Endothelial cell of umbilical vein (primary cell): ENCODE results near the gene ARID1B. TPM values are rescaled to one million over a fixed set of nuclear protein-coding genes. Genes with fewer than 3 reads are reported as not detected.

ENCODE experiments used
- BruUV-seq: library from RNA; stranded (reverse); fragments of 400-500 nt; replicated peaks from 2 replicates; lab custom pipeline; 2021; lab: Mats Ljungman, UMichigan
- CTCF ChIA-PET: fragments of 300-600, 350-600 bp; sonication (Branson Sonifier 250); formaldehyde crosslinking; loops from one replicate; lab custom pipeline; 2021; ENCODE audit warnings: antibody characterized with exemption, inconsistent platforms; lab: Charles Lee
- POLR2A ChIA-PET: fragments of 300-600, 350-600 bp; sonication (Branson Sonifier 250); formaldehyde crosslinking; loops from one replicate; lab custom pipeline; 2021; ENCODE audit warnings: antibody characterized with exemption, inconsistent platforms; lab: Charles Lee
- DNase-seq: peaks from one replicate; pipeline ENCODE4 v3.0.0-alpha.2; 2011; ENCODE audit warnings: low read depth, low spot score
- FAIRE-seq: peaks from 2 replicates; lab custom pipeline; 2011; peaks lifted over from hg19 to GRCh38; lab: Jason Lieb, UNC
- H2AFZ ChIP-seq: 2 replicates; pipeline ENCODE4 v1.6.0; 2012; ENCODE audit warnings: low read depth, low read length, control low read depth, inconsistent platforms
- H3K27ac ChIP-seq: 2 replicates; pipeline ENCODE4 v1.5.1; 2011; ENCODE audit warnings: low read depth, mild to moderate bottlenecking, control low read depth, low read length, moderate library complexity; ENCODE audit not compliant: insufficient read depth
- H3K27me3 ChIP-seq, 2 experiments: 2 replicates each; pipeline versions ENCODE4 v1.6.0 to v1.6.1; 2011; ENCODE audit warnings: low read length in 2 of 2, mixed read lengths in 1 of 2; ENCODE audit not compliant: control insufficient read depth in 2 of 2, insufficient read depth in 2 of 2
- H3K36me3 ChIP-seq, 2 experiments: 2 replicates in 1 of 2; 3 replicates in 1 of 2; pipeline ENCODE4 v1.5.1; 2011; ENCODE audit warnings: low read length in 2 of 2, mild to moderate bottlenecking in 1 of 2, moderate library complexity in 1 of 2; ENCODE audit not compliant: control insufficient read depth in 2 of 2, insufficient read depth in 2 of 2; ENCODE audit errors: extremely low read depth in 1 of 2
- H3K4me1 ChIP-seq: 3 replicates; pipeline ENCODE4 v1.5.1; 2011; ENCODE audit warnings: mild to moderate bottlenecking, low read length; ENCODE audit not compliant: control insufficient read depth, insufficient read depth; ENCODE audit errors: extremely low read depth
- H3K4me2 ChIP-seq: 2 replicates; pipeline ENCODE4 v1.6.1; 2011; ENCODE audit warnings: low read length, control low read depth, mixed read lengths; ENCODE audit not compliant: insufficient read depth
- H3K4me3 ChIP-seq, 3 experiments: fragments of 200-600 bp in 1 of 3; sonication (generic), shearing (Covaris generic) in 1 of 3; replicated peaks in 1 of 3; 2 replicates each; pipeline ENCODE4 v1.5.1; 2011 to 2016; ENCODE audit warnings: control low read depth in 3 of 3, low read length in 3 of 3, mild to moderate bottlenecking in 2 of 3, inconsistent platforms in 1 of 3, low read depth in 1 of 3, moderate library complexity in 1 of 3; ENCODE audit not compliant: insufficient read depth in 1 of 3
- H3K79me2 ChIP-seq: 2 replicates; pipeline ENCODE4 v1.6.0; 2012; ENCODE audit warnings: low read length, inconsistent platforms; ENCODE audit not compliant: control insufficient read depth, insufficient read depth
- H3K9ac ChIP-seq: replicated peaks from 2 replicates; pipeline ENCODE3; 2011; ENCODE audit warnings: low read length, control low read depth; ENCODE audit not compliant: insufficient read depth; ENCODE audit errors: extremely low read depth
- H3K9me1 ChIP-seq: replicated peaks from 3 replicates; pipeline ENCODE4 v1.6.0; 2011; ENCODE audit warnings: mild to moderate bottlenecking, low read length; ENCODE audit not compliant: control insufficient read depth, insufficient read depth; ENCODE audit errors: extremely low read depth
- H3K9me3 ChIP-seq: replicated peaks from 2 replicates; pipeline ENCODE4 v1.5.1; 2012; ENCODE audit warnings: low read length, inconsistent platforms; ENCODE audit not compliant: control insufficient read depth, insufficient read depth
- H4K20me1 ChIP-seq: replicated peaks from 2 replicates; pipeline ENCODE3; 2011; ENCODE audit warnings: mild to moderate bottlenecking, low read length; ENCODE audit not compliant: control insufficient read depth, insufficient read depth; ENCODE audit errors: extremely low read depth
- EZH2 ChIP-seq: IDR thresholded peaks from 2 replicates; pipeline ENCODE4 v1.6.1; 2012; ENCODE audit warnings: borderline replicate concordance, low read depth, mild to moderate bottlenecking, moderate library complexity, low read length, inconsistent platforms; ENCODE audit not compliant: severe bottlenecking
- FOS ChIP-seq: IDR thresholded peaks from 2 replicates; pipeline ENCODE4 v1.6.1; 2011; ENCODE audit warnings: mild to moderate bottlenecking, low read length, moderate library complexity, borderline replicate concordance; ENCODE audit not compliant: insufficient read depth
- GATA2 ChIP-seq: IDR thresholded peaks from 2 replicates; pipeline ENCODE4 v1.7.0; 2011; ENCODE audit warnings: low read depth, mild to moderate bottlenecking, moderate library complexity, mixed read lengths, low read length; ENCODE audit not compliant: insufficient read length, insufficient read depth
- JUN ChIP-seq: IDR thresholded peaks from 2 replicates; pipeline ENCODE4 v1.6.1; 2011; ENCODE audit warnings: borderline replicate concordance, low read depth; ENCODE audit not compliant: insufficient read length, insufficient read depth
- MAX ChIP-seq: IDR thresholded peaks from 2 replicates; pipeline ENCODE4 v1.6.1; 2011; ENCODE audit not compliant: insufficient read depth, insufficient read length
- MYC ChIP-seq: IDR thresholded peaks from one replicate; pipeline ENCODE4 v1.6.1; 2011; ENCODE audit warnings: mild to moderate bottlenecking, low read depth, low read length
- POLR2A ChIP-seq: IDR thresholded peaks from 2 replicates; pipeline ENCODE4 v1.6.1; 2012; ENCODE audit warnings: low read depth, mild to moderate bottlenecking, control low read depth, low read length
- POLR2AphosphoS5 ChIP-seq: IDR thresholded peaks from 2 replicates; pipeline ENCODE4 v1.6.1; 2012; ENCODE audit warnings: low read depth, mild to moderate bottlenecking, control low read depth, low read length, moderate library complexity; ENCODE audit not compliant: insufficient read depth
- dilution Hi-C: fragments of 300-500 bp; cut with MboI; formaldehyde crosslinking; loops from one replicate; pipeline ENCODE4 v1.15.0; 2019; ENCODE audit warnings: low sequenced_read_pairs; ENCODE audit not compliant: extremely low pct_ligation_motif_present
- intact Hi-C: fragments of 100-400 bp; cut with micrococcal nuclease; formaldehyde crosslinking; loops from one replicate; pipeline ENCODE4 v1.10.0; 2022
- polyA plus RNA-seq, 4 experiments: library from polyadenylated mRNA; depleted of rRNA in 3 of 4; stranded (reverse) in 3 of 4; unstranded in 1 of 4; fragments of >200 nt; gene quantifications; 2 replicates each; pipeline versions ENCODE4 v1.2.1 to v1.2.3, GENCODE V29; 2011 to 2012; ENCODE audit warnings: missing spikeins in 1 of 4
- total RNA-seq: library from RNA; stranded (reverse); gene quantifications from 2 replicates; pipeline ENCODE4 v1.2.3, GENCODE V29; 2021
- TF ChIP-seq, protein P1 (sequence below), 2 donors: IDR thresholded peaks; 1 replicate in 1 of 2; 2 replicates in 1 of 2; pipeline ENCODE4 v1.5.1; 2011; ENCODE audit warnings: low read length in 2 of 2, mild to moderate bottlenecking in 2 of 2, moderate library complexity in 2 of 2, control low read depth in 1 of 2, inconsistent platforms in 1 of 2, low read depth in 1 of 2; ENCODE audit not compliant: insufficient read depth in 1 of 2; ENCODE audit errors: extremely low read depth in 1 of 2

ARID1B gene
- total and polyA plus RNA-seq, 2 donors (not counting 3 experiments of a cell fraction or from before 2014, with no cell fraction given): 21.8 to 89.5 TPM

DNA sequence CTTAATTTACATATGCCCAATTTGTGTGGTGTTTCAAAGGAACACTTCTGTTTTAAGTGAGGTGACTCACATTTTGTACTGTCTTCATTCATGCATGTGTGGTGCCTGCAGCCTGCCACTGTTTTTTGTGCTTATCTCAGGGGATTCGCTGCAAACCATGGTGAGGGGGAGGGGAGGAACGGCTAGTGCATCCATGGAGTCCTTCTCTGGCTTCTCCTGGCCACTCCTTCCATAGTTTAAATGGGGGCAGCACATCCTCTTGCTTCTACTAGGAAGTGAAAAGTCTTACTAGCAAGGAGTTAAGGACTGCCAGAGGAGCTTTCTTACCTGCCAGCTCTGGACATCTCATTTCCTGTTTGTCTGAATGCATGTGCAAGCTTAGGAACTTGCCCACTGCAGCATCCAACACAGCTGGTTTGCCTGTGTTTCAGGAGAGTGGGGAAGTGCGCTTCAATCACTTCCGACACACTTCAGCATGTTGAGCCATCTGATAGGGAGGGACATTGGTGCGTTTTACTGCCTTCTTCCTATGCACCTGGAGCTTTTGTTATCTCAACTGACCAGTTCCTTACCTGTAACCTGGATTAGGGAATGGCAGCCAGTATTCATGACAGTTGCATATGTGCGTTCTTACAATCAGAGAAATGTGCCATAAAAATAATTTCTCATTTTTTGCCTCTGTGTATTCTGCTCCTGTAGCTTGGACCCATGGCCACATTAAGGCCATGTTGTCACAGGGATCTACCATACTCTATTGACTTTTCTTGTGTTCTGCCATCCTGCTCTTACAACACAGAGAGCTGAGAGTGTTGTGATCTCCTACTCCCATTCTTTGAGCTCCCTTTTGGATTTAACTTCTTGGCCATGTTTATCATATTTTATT is 211.3 kb downstream of the ARID1B start:
- H4K20me1 ChIP-seq: peaks cover 15% of the 10 kb centered on the region
- H3K36me3 ChIP-seq: no peaks in the 10 kb centered on the region
- intact Hi-C loops: no loop called here
- BruUV-seq: no TSS peak
- H3K4me2 ChIP-seq: no peak overlapping the region
- H3K4me3 ChIP-seq: no peak overlapping the region
- no peaks in the 10 kb centered on the region for H3K27me3 ChIP-seq
- CTCF ChIA-PET: interaction anchor here (0.6 to 2.1 kb wide), 4 partner anchors 12 to 34 kb away, joined by 3 to 5 read pairs (median 4); no protein-coding TSS in a partner anchor
- H3K79me2 ChIP-seq: peaks cover 59% of the 10 kb centered on the region
- no peaks in the 10 kb centered on the region for H3K9me3 ChIP-seq
- no peak overlapping the region for H3K9ac ChIP-seq
- DNase-seq (no peak), FAIRE-seq (peak; percentile 55)
- dilution Hi-C loops: no loop called here
- H3K27ac ChIP-seq: no peak overlapping the region
- H3K4me1 ChIP-seq: peaks cover 3% of the 10 kb centered on the region
- POLR2A ChIA-PET: no interaction called here
- no peak for TF ChIP-seq MYC
- no peak for TF ChIP-seq GATA2
- TF ChIP-seq MAX: no peak
- no peak for TF ChIP-seq JUN
- no peak for TF ChIP-seq FOS
- no peak for TF ChIP-seq POLR2AphosphoS5
- TF ChIP-seq, protein P1, sequence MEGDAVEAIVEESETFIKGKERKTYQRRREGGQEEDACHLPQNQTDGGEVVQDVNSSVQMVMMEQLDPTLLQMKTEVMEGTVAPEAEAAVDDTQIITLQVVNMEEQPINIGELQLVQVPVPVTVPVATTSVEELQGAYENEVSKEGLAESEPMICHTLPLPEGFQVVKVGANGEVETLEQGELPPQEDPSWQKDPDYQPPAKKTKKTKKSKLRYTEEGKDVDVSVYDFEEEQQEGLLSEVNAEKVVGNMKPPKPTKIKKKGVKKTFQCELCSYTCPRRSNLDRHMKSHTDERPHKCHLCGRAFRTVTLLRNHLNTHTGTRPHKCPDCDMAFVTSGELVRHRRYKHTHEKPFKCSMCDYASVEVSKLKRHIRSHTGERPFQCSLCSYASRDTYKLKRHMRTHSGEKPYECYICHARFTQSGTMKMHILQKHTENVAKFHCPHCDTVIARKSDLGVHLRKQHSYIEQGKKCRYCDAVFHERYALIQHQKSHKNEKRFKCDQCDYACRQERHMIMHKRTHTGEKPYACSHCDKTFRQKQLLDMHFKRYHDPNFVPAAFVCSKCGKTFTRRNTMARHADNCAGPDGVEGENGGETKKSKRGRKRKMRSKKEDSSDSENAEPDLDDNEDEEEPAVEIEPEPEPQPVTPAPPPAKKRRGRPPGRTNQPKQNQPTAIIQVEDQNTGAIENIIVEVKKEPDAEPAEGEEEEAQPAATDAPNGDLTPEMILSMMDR (IDR thresholded peaks at IDR 0.05; ENCODE audit: extremely low read depth in 1 of 2, insufficient read depth in 1 of 2, low read depth in 1 of 2, low read length in 2 of 2): no peak
- TF ChIP-seq POLR2A: no peak
- no peak for TF ChIP-seq EZH2
- no peak overlapping the region for H2AFZ ChIP-seq
- no peaks in the 10 kb centered on the region for H3K9me1 ChIP-seq
